Choroid plexus epithelial cell (primary cell): Measurements from ENCODE around the gene ACP4.
A peak's percentile ranks its signal among the peaks of the same experiment; 100 is the strongest.
"Not testable (repeated sequence)": the region's sequence is repeated elsewhere in the genome, so short reads cannot be mapped to it uniquely, and the experiment has no call there.

Experiments used
- DNase-seq: peaks from one replicate; pipeline ENCODE4 v3.0.0-alpha.2; 2010; ENCODE audit warnings: low read depth
- H3K4me3 ChIP-seq: 2 replicates; pipeline ENCODE4 v1.5.1; 2011; ENCODE audit warnings: low read depth, mild to moderate bottlenecking, control low read depth, low read length, moderate library complexity
- TF ChIP-seq, protein P1 (sequence below): conservative IDR thresholded peaks from 2 replicates; pipeline ENCODE4 v1.5.1; 2011; ENCODE audit warnings: low read depth, mild to moderate bottlenecking, control low read depth, inconsistent platforms, low read length, moderate library complexity

Gene ACP4

DNA sequence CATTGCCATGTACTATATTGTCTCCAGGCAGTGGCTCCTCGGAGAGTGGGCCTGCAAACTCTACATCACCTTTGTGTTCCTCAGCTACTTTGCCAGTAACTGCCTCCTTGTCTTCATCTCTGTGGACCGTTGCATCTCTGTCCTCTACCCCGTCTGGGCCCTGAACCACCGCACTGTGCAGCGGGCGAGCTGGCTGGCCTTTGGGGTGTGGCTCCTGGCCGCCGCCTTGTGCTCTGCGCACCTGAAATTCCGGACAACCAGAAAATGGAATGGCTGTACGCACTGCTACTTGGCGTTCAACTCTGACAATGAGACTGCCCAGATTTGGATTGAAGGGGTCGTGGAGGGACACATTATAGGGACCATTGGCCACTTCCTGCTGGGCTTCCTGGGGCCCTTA is 19.3 kb upstream of the ACP4 start:
- H3K4me3 ChIP-seq, result no peak overlapping the region
- no peak for DNase-seq
- TF ChIP-seq, protein P1, sequence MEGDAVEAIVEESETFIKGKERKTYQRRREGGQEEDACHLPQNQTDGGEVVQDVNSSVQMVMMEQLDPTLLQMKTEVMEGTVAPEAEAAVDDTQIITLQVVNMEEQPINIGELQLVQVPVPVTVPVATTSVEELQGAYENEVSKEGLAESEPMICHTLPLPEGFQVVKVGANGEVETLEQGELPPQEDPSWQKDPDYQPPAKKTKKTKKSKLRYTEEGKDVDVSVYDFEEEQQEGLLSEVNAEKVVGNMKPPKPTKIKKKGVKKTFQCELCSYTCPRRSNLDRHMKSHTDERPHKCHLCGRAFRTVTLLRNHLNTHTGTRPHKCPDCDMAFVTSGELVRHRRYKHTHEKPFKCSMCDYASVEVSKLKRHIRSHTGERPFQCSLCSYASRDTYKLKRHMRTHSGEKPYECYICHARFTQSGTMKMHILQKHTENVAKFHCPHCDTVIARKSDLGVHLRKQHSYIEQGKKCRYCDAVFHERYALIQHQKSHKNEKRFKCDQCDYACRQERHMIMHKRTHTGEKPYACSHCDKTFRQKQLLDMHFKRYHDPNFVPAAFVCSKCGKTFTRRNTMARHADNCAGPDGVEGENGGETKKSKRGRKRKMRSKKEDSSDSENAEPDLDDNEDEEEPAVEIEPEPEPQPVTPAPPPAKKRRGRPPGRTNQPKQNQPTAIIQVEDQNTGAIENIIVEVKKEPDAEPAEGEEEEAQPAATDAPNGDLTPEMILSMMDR, result no peak

DNA sequence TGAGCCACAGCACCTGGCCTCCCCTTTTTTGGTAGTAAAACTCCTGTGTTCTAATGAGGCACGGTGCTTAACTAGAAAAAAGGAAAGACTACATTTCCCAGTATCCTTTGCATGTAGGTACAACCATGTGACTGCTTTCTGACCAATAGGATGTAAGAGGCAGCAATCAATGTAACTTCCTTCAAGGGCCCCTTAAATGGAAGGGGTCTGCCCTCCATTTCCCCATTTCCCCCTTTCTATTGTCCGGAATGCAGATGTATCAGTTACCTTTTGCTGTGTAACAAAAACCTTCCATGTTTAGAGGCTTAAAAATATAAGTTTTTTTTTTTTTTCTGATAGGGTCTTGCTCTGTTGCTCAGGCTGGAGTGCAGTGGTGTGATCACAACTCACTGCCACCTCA is 17.7 kb upstream of the ACP4 start:
- no peak overlapping the region for H3K4me3 ChIP-seq
- TF ChIP-seq, protein P1, result no peak
- DNase-seq, result peak; percentile 28

DNA sequence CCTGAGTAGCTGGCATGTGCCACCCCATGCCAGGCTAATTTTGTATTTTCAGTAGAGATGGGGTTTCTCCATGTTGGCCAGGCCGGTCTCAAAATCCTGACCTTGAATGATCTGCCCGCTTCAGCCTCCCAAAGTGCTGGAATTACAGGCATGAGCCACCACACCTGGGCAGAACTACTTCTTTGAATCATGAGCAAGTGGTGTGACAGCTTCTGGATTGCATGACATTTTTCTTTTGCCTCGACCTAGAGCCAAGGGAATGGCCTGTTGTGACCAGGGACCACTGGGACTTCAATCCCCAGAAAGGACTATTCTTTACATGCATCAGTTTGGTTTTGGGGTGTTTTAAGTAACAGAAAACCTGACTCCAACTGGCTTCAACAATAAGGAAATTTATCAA is 17.3 kb upstream of the ACP4 start:
- not testable (repeated sequence) for DNase-seq, H3K4me3 ChIP-seq

DNA sequence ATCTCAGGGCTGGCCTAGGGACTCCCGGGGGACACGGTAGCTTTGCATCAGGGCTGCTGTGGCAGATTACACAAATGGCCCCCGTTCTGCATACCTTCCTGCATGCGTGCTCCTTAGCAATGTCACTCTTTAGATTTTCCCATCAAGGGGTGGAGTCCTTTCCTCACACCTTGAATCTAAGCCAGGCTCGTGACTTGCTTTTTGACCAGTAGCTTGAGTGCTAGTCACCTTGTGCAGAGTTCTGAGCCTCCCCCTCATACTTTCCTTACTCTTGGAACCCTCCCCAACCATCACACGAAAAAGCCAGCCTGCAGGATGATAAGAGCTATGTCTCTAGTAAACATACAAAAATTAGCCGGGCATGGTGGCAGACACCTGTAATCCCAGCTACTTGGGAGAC is 16.8 kb upstream of the ACP4 start:
- DNase-seq, H3K4me3 ChIP-seq: not testable (repeated sequence)

DNA sequence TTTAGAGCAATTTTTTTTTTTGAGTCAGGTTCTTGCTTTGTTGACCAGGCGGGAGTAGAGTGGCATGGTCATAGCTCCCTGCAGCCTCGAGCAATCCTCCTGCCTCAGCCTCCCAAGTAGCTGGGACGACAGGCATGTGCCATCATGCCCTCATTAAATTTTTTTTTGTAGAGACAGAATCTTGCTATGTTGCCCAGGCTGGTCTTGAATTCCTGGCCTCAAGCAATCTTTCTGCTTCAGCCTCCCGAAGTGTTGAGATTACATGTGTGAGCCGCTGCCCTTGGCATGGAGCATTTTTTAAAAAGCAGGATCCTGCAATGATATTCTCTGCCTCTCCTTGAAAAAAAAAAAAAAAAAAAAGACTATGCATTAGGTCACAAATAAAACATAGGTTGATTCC is 14.1 kb upstream of the ACP4 start:
- H3K4me3 ChIP-seq, result no peak overlapping the region
- TF ChIP-seq, protein P1, result no peak
- no peak for DNase-seq

DNA sequence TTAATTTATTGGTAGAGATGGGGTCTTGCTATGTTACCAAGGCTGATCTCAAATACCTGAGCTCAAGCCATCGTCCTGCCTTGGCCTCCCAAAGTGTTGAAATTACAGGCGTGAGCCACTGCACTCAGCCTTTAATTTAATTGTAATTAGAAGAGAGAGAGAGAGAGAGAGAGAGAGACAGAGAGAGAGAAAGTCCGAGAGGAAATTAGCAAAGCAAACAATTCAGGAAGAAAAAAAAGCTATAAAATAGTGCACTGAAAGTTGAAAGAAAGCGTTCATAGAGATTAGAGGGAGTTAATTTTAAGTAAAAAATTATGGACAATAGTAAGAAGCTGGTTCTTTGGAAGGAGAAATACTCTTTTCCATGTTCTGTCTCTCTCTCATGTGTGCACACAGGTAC is 13.0 kb upstream of the ACP4 start:
- H3K4me3 ChIP-seq, result no peak overlapping the region
- no peak for DNase-seq
- TF ChIP-seq, protein P1, result no peak

DNA sequence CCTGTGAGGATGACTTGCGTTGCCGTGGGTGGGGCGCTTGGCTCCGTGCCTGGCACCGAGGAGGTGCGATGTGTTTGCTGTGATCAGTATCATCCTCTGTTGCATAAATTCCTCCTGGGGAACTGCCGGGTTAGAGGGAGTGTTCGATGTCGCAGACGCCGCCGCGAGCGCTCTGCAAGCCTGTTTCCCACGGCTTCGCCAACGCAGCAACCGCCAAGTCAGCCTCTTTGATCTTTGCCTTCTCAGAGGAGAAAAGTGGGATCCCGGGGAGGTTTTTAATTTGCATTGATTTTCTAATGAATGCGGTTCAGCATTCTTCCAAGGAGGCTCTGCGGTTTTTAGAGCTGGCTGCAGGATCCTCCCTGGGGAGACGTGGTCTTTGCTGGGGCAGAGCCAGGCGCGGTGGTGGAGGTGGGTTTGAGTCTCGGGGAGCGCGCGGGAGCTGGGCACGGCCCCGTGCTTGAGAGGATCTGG is 12.3 kb upstream of the ACP4 start:
- peak; percentile 21 for DNase-seq
- H3K4me3 ChIP-seq, result no peak overlapping the region

DNA sequence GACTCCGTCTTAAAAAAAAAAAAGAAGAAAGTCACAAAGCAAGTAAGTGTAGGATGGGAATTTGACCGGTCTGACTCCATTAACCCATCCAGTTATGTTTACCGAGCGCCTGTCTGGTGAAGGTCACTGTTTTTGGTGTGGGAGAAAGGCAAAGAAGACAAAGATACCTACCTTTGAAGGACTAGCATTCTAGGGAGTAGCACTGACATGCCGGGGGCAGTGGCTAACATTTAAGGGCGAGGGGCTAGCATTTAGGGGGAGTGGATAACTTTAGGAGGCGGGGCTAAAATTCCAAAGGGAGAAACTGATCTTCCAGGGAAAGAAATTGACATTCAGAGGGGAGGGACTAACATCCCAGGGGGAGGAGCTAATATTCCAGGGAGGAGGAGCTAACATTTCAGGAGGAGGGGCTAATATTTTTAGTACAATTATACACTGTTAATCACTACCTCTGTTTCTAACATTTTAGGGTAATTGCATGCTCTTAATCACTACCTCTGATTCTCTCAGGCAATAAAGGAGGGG is 11.2 kb upstream of the ACP4 start:
- no peak overlapping the region for H3K4me3 ChIP-seq
- DNase-seq, result no peak
- TF ChIP-seq, protein P1, result no peak

More for the DNA sequence above, 12.3 kb upstream of the ACP4 start:
- TF ChIP-seq, protein P1, result no peak
